Activated naive CD4-positive, alpha-beta T cell treated with anti-CD3 and anti-CD28 coated beads for 36 hours (primary cell): ENCODE results near the gene CRACDL. TPM values are rescaled to one million over a fixed set of nuclear protein-coding genes. Genes with fewer than 3 reads are reported as not detected.

Experiments
- CTCF ChIA-PET: fragments of 350-600 bp; sonication (Branson Sonifier 250); formaldehyde crosslinking; loops from one replicate; lab custom pipeline; 2021; ENCODE audit warnings: antibody characterized with exemption; lab: Charles Lee
- DNase-seq: peaks from one replicate; pipeline ENCODE4 v3.0.0-alpha.2; 2020
- H3K27ac Mint-ChIP-seq: one replicate; pipeline ENCODE4 v1.8.0; 2021; ENCODE audit warnings: mild to moderate bottlenecking, mixed read lengths
- H3K27me3 Mint-ChIP-seq: one replicate; pipeline ENCODE4 v1.8.0; 2021; ENCODE audit warnings: low read depth, mixed read lengths
- H3K36me3 Mint-ChIP-seq: one replicate; pipeline ENCODE4 v1.8.0; 2021; ENCODE audit warnings: low read depth, mixed read lengths
- H3K4me1 Mint-ChIP-seq: one replicate; pipeline ENCODE4 v1.8.0; 2021; ENCODE audit warnings: low read depth, mixed read lengths
- H3K4me3 Mint-ChIP-seq: one replicate; pipeline ENCODE4 v1.8.0; 2021; ENCODE audit warnings: mild to moderate bottlenecking, moderate library complexity, mixed read lengths
- H3K9me3 Mint-ChIP-seq: one replicate; pipeline ENCODE4 v1.8.0; 2021; ENCODE audit warnings: mixed read lengths
- intact Hi-C: fragments of 100-400 bp; cut with micrococcal nuclease; formaldehyde crosslinking; loops from one replicate; pipeline ENCODE4 v1.15.1; 2023
- total RNA-seq, 2 experiments: library from RNA; stranded (reverse); gene quantifications; one replicate each; pipeline ENCODE4 v1.2.3, GENCODE V29; 2021

CRACDL gene
- total RNA-seq, 2 experiments from 2014 or later, result 0.14 to 0.35 TPM

GRCh38 chr2:98923244-98923940, 12.6 kb downstream of the CRACDL start:
- H3K27me3 Mint-ChIP-seq, result no peaks in the 10 kb centered on the region
- CTCF ChIA-PET, result interaction anchor here (0.8 to 1.3 kb wide), 4 partner anchors 9 to 144 kb away, joined by 3 to 4 read pairs (median 4); no protein-coding TSS in a partner anchor
- intact Hi-C loops, result loop anchor here (5.0 kb wide), 1 partner anchor 271 kb away; no protein-coding TSS in a partner anchor
- H3K36me3 Mint-ChIP-seq, result no peaks in the 10 kb centered on the region
- no peaks in the 10 kb centered on the region for H3K4me1 Mint-ChIP-seq
- H3K9me3 Mint-ChIP-seq, result no peaks in the 10 kb centered on the region
- no peak overlapping the region for H3K4me3 Mint-ChIP-seq
- H3K27ac Mint-ChIP-seq, result no peak overlapping the region
- DNase-seq, result no peak

- intact Hi-C loops, result loop anchor here (5.0 kb wide), 1 partner anchor 269 kb away; no protein-coding TSS in a partner anchor
- H3K27ac Mint-ChIP-seq, result no peak overlapping the region
- H3K4me3 Mint-ChIP-seq, result no peak overlapping the region
Measured at GRCh38 chr2:98921062-98921461, 15.0 kb downstream of the CRACDL start.

GRCh38 chr2:98917031-98917471, 19.0 kb downstream of the CRACDL start:
- H3K4me3 Mint-ChIP-seq, result no peak overlapping the region
- no peaks in the 10 kb centered on the region for H3K36me3 Mint-ChIP-seq
- no peaks in the 10 kb centered on the region for H3K9me3 Mint-ChIP-seq
- no peak for DNase-seq
- H3K4me1 Mint-ChIP-seq, result no peaks in the 10 kb centered on the region
- no peaks in the 10 kb centered on the region for H3K27me3 Mint-ChIP-seq
- intact Hi-C loops, result no loop called here
- H3K27ac Mint-ChIP-seq, result no peak overlapping the region
- CTCF ChIA-PET, result interaction anchor here (0.9 kb wide), 1 partner anchor 9 kb away, joined by 3 read pairs; no protein-coding TSS in a partner anchor

More at GRCh38 chr2:98921062-98921461, 15.0 kb downstream of the CRACDL start:
- no peaks in the 10 kb centered on the region for H3K9me3 Mint-ChIP-seq
- CTCF ChIA-PET, result no interaction called here
- no peaks in the 10 kb centered on the region for H3K36me3 Mint-ChIP-seq
- no peak for DNase-seq
- H3K4me1 Mint-ChIP-seq, result no peaks in the 10 kb centered on the region
- H3K27me3 Mint-ChIP-seq, result no peaks in the 10 kb centered on the region

GRCh38 chr2:98915751-98916358, 20.2 kb downstream of the CRACDL start:
- no peak overlapping the region for H3K4me3 Mint-ChIP-seq
- DNase-seq, result no peak
- H3K9me3 Mint-ChIP-seq, result no peaks in the 10 kb centered on the region
- H3K4me1 Mint-ChIP-seq, result peaks cover 4% of the 10 kb centered on the region
- no peaks in the 10 kb centered on the region for H3K27me3 Mint-ChIP-seq
- H3K27ac Mint-ChIP-seq, result no peak overlapping the region
- H3K36me3 Mint-ChIP-seq, result no peaks in the 10 kb centered on the region
- intact Hi-C loops, result no loop called here
- CTCF ChIA-PET, result interaction anchor here (0.9 kb wide), 1 partner anchor 10 kb away, joined by 3 read pairs; no protein-coding TSS in a partner anchor

- no peak overlapping the region for H3K27ac Mint-ChIP-seq
- H3K27me3 Mint-ChIP-seq, result no peaks in the 10 kb centered on the region
- DNase-seq, result no peak
- no peaks in the 10 kb centered on the region for H3K36me3 Mint-ChIP-seq
- intact Hi-C loops, result no loop called here
- H3K4me3 Mint-ChIP-seq, result no peak overlapping the region
- peaks cover 4% of the 10 kb centered on the region for H3K4me1 Mint-ChIP-seq
- H3K9me3 Mint-ChIP-seq, result no peaks in the 10 kb centered on the region
- CTCF ChIA-PET, result interaction anchor here (1.1 kb wide), 1 partner anchor 8 kb away, joined by 4 read pairs; no protein-coding TSS in a partner anchor
Measured at GRCh38 chr2:98914713-98915580, 21.1 kb downstream of the CRACDL start.

GRCh38 chr2:98913916-98914712, 21.9 kb downstream of the CRACDL start:
- H3K4me3 Mint-ChIP-seq, result no peak overlapping the region
- no peaks in the 10 kb centered on the region for H3K9me3 Mint-ChIP-seq
- no peak for DNase-seq
- CTCF ChIA-PET, result interaction anchor here (1.1 kb wide), 2 partner anchors 9 to 10 kb away, joined by 3 to 4 read pairs; no protein-coding TSS in a partner anchor
- H3K36me3 Mint-ChIP-seq, result no peaks in the 10 kb centered on the region
- no peaks in the 10 kb centered on the region for H3K27me3 Mint-ChIP-seq
- H3K4me1 Mint-ChIP-seq, result peaks cover 12% of the 10 kb centered on the region
- H3K27ac Mint-ChIP-seq, result no peak overlapping the region
- intact Hi-C loops, result no loop called here

GRCh38 chr2:98912957-98913915, 22.8 kb downstream of the CRACDL start:
- H3K9me3 Mint-ChIP-seq, result no peaks in the 10 kb centered on the region
- DNase-seq, result no peak
- intact Hi-C loops, result no loop called here
- H3K27ac Mint-ChIP-seq, result no peak overlapping the region
- no peaks in the 10 kb centered on the region for H3K36me3 Mint-ChIP-seq
- no peaks in the 10 kb centered on the region for H3K27me3 Mint-ChIP-seq
- CTCF ChIA-PET, result interaction anchor here (1.1 to 1.4 kb wide), 3 partner anchors 10 to 11 kb away, joined by 3 to 4 read pairs (median 4); no protein-coding TSS in a partner anchor
- H3K4me3 Mint-ChIP-seq, result no peak overlapping the region
- peaks cover 18% of the 10 kb centered on the region for H3K4me1 Mint-ChIP-seq

GRCh38 chr2:98912221-98912851, 23.7 kb downstream of the CRACDL start:
- DNase-seq, result no peak

GRCh38 chr2:98911376-98912154, 24.5 kb downstream of the CRACDL start:
- H3K4me3 Mint-ChIP-seq, result no peak overlapping the region
- no peaks in the 10 kb centered on the region for H3K9me3 Mint-ChIP-seq
- peak; percentile 17 for DNase-seq
- intact Hi-C loops, result no loop called here
- no peaks in the 10 kb centered on the region for H3K36me3 Mint-ChIP-seq
- no peaks in the 10 kb centered on the region for H3K27me3 Mint-ChIP-seq
- H3K27ac Mint-ChIP-seq, result no peak overlapping the region
- CTCF ChIA-PET, result interaction anchor here (0.6 to 1.4 kb wide), 2 partner anchors 11 to 155 kb away, joined by 3 to 4 read pairs; no protein-coding TSS in a partner anchor
- peaks cover 18% of the 10 kb centered on the region for H3K4me1 Mint-ChIP-seq

More at GRCh38 chr2:98912221-98912851, 23.7 kb downstream of the CRACDL start:
- intact Hi-C loops, result no loop called here
- H3K27ac Mint-ChIP-seq, result no peak overlapping the region
- no peaks in the 10 kb centered on the region for H3K9me3 Mint-ChIP-seq
- H3K4me1 Mint-ChIP-seq, result peaks cover 18% of the 10 kb centered on the region
- no peaks in the 10 kb centered on the region for H3K36me3 Mint-ChIP-seq
- no peak overlapping the region for H3K4me3 Mint-ChIP-seq
- no peaks in the 10 kb centered on the region for H3K27me3 Mint-ChIP-seq
- CTCF ChIA-PET, result interaction anchor here (0.6 to 1.4 kb wide), 2 partner anchors 11 to 154 kb away, joined by 3 to 4 read pairs; no protein-coding TSS in a partner anchor

- Mint-ChIP-seq H3K27ac (no peak overlapping the region), H3K4me3 (no peak overlapping the region)
- DNase-seq, result no peak
Measured at GRCh38 chr2:98911126-98911375, 25.0 kb downstream of the CRACDL start.

More at GRCh38 chr2:98911126-98911375, 25.0 kb downstream of the CRACDL start:
- Mint-ChIP-seq H3K9me3 (no peaks in the 10 kb centered on the region), H3K4me1 (peaks cover 18% of the 10 kb centered on the region), H3K27me3 (no peaks in the 10 kb centered on the region), H3K36me3 (no peaks in the 10 kb centered on the region)
- intact Hi-C loops, result no loop called here
- CTCF ChIA-PET, result no interaction called here
